Caki2 (cell line): Measurements from ENCODE around the gene ALG11. TPM values are rescaled to one million over a fixed set of nuclear protein-coding genes. Genes with fewer than 3 reads are reported as not detected.
"Not testable (repeated sequence)": the region's sequence is repeated elsewhere in the genome, so short reads cannot be mapped to it uniquely, and the experiment has no call there.

Experiments
- DNase-seq: peaks from one replicate; pipeline ENCODE4 v3.0.0-alpha.2; 2015; ENCODE audit warnings: low read depth
- in situ Hi-C: cut with HindIII; loops from 2 replicates; pipeline ENCODE4 v1.10.0; 2016; ENCODE audit warnings: low sequenced_read_pairs, low pct_unique_long_range_greater_than_20kb, mixed read lengths
- total RNA-seq: library from RNA; depleted of rRNA; stranded (reverse); fragments of >200 nt; shearing (Covaris generic); gene quantifications from 2 replicates; pipeline ENCODE4 v1.2.3, GENCODE V29; 2014; ENCODE audit warnings: low replicate concordance; rRNA removed

Gene ALG11, protein sequence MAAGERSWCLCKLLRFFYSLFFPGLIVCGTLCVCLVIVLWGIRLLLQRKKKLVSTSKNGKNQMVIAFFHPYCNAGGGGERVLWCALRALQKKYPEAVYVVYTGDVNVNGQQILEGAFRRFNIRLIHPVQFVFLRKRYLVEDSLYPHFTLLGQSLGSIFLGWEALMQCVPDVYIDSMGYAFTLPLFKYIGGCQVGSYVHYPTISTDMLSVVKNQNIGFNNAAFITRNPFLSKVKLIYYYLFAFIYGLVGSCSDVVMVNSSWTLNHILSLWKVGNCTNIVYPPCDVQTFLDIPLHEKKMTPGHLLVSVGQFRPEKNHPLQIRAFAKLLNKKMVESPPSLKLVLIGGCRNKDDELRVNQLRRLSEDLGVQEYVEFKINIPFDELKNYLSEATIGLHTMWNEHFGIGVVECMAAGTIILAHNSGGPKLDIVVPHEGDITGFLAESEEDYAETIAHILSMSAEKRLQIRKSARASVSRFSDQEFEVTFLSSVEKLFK
- 3.7 and 4.3 TPM in 2 replicates for total RNA-seq

DNA sequence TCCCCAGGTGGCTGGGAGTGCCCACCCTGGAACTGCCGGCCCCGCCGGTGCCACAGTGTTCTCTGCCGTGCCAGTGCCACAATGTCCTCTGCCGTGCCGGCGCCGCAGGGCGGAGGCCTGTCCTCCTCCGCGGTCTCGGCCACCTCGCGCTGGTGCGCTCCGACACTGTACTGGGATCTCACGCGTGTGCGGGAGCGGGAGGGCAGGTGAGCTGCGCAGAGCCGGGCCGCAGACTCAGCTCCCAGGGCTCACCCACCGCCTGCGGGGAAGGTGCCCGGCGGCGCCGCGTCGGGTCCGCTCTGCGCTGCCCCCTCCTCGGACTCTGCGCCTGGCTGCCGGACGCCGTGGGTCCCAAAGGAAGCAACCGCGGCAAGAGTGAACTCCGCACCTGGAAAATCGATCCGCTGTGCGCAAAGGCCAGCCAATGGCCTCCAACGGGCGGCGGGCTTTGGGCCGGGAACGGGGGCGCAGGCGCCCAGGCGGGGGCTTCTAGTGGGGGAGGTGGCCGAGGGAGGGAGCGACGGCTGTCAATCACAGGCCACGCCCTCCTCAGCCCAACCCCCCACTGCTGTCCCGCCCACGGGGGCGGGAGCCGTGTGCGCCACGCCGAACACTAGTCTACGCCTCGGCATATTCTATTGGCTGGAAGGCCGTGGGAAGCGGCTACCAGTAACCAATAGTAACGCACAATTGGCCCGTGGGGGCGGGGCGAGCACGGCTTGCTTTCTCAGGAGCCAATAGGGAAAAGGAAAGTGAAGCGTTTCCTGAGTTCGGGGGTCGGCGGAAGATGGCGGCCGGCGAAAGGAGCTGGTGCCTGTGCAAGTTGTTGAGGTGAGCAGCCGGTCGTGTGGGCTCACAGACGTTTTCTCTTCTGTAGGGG is at the start of gene ALG11:
ALG11 (plus strand) TSS at position 767 of the 880 bp plus-strand sequence; CDS start at position 788, 21 bp downstream.
- DNase-seq, result peak; percentile 94
- in situ Hi-C loops, result no loop called here

DNA sequence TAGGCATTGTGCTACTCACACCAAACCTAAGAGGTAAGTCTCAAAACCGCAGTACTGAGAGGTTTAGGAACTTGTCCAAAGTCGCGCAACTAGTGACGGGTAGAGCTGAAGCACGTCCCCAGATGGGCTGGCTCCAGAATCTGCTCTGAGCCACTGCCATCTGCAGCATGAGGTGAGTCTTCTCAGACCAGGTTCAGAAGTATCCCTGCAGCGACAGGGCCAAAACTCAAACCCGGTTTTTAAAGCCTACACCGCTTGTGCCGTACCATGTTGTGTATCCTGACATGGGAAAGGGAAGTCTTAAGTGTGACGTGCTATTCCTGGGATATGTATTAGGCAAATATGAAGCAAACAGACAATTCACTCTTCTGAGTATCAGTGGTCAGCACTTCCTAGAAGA is 46.0 kb upstream of the ALG11 start:
- in situ Hi-C loops, result no loop called here
- DNase-seq, result no peak

- in situ Hi-C loops, result no loop called here
- no peak for DNase-seq
Observed at GRCh38 chr13:51967482-51968446, 44.4 kb upstream of the ALG11 start.

DNA sequence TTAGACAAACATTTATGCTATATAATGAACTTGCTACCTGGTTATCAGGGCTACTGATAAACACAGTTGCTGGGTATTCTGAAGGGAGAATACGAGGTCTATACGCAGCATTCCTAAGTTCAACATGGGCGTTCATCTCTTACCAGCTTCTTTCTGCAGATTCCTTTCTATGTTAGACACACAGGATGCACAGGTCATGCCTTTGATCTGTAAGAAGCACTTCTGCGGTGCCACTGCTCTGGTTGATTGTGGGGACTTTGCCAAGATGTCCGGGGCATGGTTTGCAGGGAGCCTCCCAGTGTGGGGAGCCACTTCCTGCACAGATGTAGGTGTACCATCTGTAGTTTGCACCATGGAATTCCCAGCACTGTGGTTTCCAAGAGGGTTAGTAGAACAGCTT is 41.8 kb upstream of the ALG11 start:
- in situ Hi-C loops, result no loop called here
- DNase-seq, result no peak

- no peak for DNase-seq
- in situ Hi-C loops, result no loop called here
Observed at GRCh38 chr13:51971520-51972426, 40.4 kb upstream of the ALG11 start.

DNA sequence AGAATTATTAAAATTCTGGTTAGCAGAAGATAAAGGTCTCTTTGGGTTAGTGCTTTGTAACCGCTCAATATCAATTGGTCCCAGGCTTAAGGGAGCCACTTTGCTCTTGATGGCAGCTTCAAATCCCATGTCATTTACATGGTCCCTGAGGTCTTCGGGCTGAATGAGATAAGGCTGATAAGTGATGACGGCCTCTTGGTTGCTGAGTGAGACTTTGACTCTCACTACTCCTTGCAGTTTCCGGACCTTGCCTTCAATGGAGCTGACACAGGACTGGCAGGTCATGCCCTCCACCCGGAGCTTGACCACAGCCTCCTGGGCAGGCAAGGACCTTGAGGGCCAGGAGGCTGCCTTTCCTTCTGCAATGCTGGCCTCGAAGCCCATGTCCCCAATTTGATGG is 37.7 kb upstream of the ALG11 start:
- DNase-seq, result no peak
- in situ Hi-C loops, result no loop called here

GRCh38 chr13:51976423-51976822 is 35.8 kb upstream of the ALG11 start:
- in situ Hi-C loops, result no loop called here
- no peak for DNase-seq

DNA sequence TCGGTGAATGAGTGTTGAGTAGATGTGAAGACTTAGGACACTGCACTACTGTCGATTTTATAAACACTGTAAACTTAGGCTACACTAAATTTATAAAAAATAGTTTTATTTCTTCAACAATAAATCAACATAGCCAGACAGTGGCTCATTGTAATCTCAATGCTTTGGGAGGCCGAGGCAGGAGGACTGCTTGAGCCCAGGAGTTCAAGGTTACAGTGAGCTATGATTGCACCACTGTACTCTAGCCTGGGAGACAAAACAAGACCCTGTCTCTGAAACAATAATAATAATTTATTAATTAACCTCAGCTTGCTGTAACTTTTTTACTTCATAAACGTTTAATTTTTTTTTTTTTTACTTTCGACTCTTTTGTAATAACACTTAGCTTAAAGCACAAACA is 35.3 kb upstream of the ALG11 start:
- in situ Hi-C loops, result no loop called here
- no peak for DNase-seq

DNA sequence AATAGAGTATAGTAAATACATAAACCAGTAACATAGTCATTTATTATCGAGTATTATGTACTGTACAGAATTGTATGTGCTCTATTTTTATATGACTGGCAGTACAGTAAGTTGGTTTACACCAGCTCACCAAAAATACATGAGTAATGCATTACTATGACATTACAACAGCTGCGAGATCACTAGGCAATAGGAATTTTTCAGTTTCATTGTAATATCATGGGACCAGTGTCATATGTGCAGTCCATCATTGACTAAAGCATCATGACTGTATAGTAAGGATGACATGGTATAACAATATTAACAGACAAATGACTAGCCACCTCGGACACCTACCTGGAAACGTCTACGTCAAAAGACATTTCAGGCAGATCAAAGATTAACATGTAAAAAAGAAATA is 34.6 kb upstream of the ALG11 start:
- in situ Hi-C loops, result no loop called here

GRCh38 chr13:51978796-51979556 is 33.2 kb upstream of the ALG11 start:
- no peak for DNase-seq
- in situ Hi-C loops, result no loop called here

More for the DNA sequence above, 34.6 kb upstream of the ALG11 start:
- DNase-seq, result no peak

- in situ Hi-C loops, result no loop called here
- DNase-seq, result no peak
Observed at GRCh38 chr13:51980908-51981307, 31.3 kb upstream of the ALG11 start.

GRCh38 chr13:51981355-51981754 is 30.8 kb upstream of the ALG11 start:
- in situ Hi-C loops, result no loop called here
- DNase-seq, result no peak

DNA sequence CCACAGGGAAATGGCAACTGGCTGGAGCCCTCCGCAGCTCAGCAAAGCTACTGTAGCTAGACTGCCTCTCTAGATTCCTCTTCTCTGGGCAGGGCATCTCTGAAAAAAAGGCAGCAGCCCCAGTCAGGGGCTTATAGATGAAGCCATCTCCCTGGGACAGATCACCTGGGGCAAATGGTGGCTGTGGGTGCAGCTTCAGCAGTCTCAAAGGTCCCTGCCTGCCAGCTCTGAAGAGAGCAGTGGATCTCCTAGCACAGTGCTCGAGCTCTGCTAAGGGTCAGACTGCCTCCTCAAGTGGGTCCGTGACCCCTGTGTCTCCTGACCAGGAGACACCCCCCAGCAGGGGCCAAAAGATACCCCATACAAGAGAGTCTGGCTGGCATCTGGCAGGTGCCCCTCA is 28.9 kb upstream of the ALG11 start:
- in situ Hi-C loops, result not testable (repeated sequence)

DNA sequence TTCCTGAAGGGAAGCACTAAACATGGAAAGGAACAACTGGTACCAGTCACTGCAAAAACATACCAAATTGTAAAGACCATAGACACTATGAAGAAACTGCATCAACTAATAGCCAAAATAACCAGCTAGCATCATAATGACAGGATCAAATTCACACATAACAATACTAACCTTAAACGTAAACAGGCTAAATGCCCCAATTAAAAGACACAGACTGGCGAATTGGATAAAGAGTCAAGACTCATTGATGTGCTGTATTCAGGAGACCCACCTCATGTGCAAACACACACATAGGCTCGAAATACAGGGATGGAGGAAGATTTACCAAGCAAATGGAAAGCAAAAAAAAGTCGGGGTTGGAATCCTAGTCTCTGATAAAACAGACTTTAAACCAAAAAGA is 27.3 kb upstream of the ALG11 start:
- DNase-seq, in situ Hi-C loops: not testable (repeated sequence)

More for the DNA sequence above, 28.9 kb upstream of the ALG11 start:
- DNase-seq, result not testable (repeated sequence)

DNA sequence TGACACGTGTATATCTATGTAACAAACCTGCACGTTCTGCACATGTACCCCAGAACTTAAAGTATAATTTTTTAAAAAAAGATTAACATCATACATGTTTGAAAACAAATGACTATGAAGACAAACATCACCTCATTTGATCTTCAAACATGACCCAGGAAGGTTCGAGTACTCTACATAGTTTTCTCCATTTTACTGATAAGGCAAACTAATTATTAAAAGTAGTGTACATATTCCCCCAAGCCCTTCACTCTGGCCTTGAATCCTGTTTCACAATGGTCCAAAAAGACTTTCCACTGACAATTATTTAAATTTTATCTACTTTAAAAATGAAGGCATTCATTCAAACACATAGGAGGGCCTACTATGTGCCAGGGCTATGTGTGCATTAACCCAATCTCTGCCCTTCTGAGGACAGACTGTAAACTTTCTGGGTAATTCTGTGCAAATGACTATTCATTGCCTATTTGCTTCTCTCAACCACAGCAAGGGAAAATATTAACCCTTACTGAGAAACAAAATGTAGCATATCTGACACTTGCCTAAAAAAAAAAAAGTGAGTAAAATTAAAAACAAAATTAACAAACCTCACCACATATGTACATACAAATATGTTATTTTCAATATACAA is 23.1 kb upstream of the ALG11 start:
- in situ Hi-C loops, result no loop called here
- DNase-seq, result no peak

GRCh38 chr13:51993713-51994112 is 18.5 kb upstream of the ALG11 start:
- in situ Hi-C loops, result no loop called here
- DNase-seq, result no peak
